Skin of body (tissue), 2 donors: ENCODE results near the gene NDC80. TPM values are rescaled to one million over a fixed set of nuclear protein-coding genes. Genes with fewer than 3 reads are reported as not detected.
A peak's percentile ranks its signal among the peaks of the same experiment; 100 is the strongest.
"Not testable (repeated sequence)": the region's sequence is repeated elsewhere in the genome, so short reads cannot be mapped to it uniquely, and the experiment has no call there.

ENCODE experiments used
- DNase-seq: peaks from one replicate; lab custom pipeline; 2025; lab: John Stamatoyannopoulos, UW
- total RNA-seq: library from RNA; depleted of rRNA; stranded (reverse); fragments of >200 nt; gene quantifications from one replicate; pipeline ENCODE4 v1.2.3, GENCODE V29; 2014

The NDC80 gene
- total RNA-seq, 1 donor from 2014 or later: 9.8 TPM

DNA sequence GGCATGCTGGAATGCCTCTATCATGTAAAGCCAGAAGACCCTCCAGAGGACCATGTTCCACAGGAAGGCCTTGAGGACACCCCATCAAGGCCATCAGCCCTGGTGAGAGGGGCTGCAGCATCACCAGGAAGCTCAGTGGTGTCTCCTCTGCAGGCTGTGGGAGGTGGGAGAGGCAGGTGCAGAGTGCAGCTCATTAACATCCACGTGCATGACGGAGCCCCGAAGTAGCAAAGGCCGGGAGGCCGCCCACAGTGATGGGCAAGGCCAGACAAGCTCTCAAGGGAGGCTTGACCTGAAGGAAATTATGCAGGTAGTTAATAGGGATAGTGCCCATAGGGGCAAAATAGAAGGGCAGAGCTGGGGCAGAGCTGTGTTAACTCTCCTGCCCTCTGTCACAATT, 53.9 kb downstream of the NDC80 start:
- DNase-seq: no peak

- no peak for DNase-seq
Observed at GRCh38 chr18:2627821-2628276, 56.5 kb downstream of the NDC80 start.

DNA sequence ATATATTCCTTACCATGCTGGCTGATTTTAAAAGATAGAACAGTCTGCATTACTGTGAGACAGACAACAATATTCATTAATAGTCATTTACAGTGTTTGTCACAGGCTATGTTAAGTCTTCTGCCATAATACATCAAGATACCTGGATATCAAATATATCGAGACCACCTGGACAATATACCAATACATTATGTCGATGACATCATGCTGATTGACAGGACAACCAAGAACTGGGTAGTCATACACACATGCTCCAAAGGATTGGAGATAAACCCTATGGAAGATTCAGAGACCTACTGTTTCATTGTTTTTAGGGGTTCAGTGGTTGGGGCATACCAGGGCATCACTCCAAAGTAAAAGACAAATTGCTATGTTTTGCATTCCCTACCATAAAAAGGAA, 57.6 kb downstream of the NDC80 start:
- no peak for DNase-seq

- no peak for DNase-seq
Observed at GRCh38 chr18:2635586-2635985, 64.2 kb downstream of the NDC80 start.

DNA sequence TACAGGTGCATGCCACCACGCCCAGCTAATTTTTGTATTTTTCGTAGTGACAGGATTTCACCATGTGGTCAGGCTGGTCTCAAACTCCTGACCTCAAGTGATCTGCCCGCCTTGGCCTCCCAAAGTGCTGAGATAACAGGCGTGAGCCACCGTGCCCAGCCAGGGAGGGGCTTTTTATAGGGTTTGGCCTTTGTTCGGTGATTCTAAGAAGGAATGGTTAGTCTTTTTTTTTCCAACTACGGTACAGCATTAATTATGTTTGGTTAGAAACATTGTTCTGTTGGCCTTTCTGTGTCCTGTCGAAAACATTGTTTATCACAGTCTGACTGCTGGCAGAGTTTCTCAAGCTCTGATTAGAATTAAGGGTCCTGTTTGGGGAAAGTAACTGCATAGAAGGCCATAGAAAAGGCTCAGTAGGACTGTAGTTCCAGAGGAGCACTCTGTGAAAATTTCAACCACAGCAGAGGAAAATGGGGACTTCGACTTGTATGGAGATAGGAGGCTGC, 64.8 kb downstream of the NDC80 start:
- no peak for DNase-seq

DNA sequence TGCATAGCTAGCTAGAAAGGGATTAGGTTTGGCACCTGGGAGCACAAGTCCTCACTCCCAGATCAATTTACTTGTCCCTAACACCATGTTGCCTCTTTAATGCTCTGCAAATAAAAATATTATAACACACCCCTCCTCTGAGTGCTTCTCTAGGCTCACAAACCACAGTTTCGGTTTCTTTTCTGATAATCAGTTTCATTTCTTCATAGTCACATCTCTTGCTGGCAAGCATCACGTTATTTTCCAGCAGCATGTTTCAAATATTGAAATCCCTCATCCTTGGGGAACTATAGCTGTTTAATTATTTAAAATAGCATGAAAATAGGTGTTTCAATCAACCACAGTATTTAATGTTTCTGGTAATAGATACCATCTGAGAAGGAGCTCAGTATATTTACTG, 70.3 kb downstream of the NDC80 start:
- no peak for DNase-seq

- DNase-seq: no peak
Observed at GRCh38 chr18:2642771-2643170, 71.4 kb downstream of the NDC80 start.

GRCh38 chr18:2644535-2644934, 73.2 kb downstream of the NDC80 start:
- no peak for DNase-seq

- DNase-seq: no peak
Observed at GRCh38 chr18:2651981-2652380, 80.6 kb downstream of the NDC80 start.

- no peak for DNase-seq
Observed at GRCh38 chr18:2653467-2653866, 82.1 kb downstream of the NDC80 start.

DNA sequence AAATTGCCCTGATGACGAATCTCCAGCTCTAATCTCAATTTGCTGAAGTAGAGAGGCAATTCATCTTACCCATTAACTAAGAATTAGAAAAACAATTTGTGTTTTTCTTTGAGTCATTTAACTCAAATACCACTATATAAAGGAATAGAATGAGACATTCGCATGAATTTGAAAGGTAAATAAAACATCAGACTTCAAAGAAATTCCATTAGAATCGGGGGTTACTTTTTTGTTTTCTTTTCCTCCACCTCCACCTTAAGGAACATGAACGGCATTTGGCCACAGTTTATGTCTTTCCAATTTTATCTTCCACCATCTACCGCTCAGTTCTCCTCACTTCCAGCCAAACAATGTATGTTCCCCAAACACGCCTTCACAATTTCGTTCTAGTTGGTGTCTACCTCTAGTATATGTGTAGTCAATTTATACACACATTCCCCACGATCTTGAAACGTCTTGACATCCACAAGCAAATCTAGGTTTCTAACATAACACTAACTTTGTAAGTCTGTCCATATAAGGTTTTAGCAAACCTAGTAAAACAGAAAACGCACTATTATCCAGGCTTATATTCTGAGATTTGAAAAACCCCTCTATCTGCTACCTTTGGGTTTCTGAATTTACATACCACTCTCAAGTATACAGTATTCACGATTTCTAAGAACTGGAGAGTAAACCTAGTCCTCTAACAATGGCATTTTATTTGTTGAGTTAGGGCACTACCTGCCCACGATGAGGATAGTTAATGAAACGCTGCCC, 83.0 kb downstream of the NDC80 start:
- DNase-seq: no peak

DNA sequence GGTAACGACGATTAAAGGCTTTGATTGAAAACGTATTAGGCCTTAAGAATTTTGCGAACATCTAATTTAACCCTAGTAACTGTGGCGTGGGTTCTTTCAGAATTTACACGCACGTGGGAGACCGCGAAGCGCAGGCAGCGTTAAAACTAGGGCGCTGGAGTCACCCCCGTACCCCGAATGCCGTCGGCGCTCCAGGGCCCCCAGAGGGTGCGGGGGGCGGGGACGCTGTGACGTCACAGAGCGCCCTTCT, 83.5 kb downstream of the NDC80 start:
- DNase-seq: no peak

GRCh38 chr18:2655178-2655953, 84.0 kb downstream of the NDC80 start, which contains the start of gene SMCHD1:
TSS of gene SMCHD1 (plus strand) at chr18:2655726. CDS start at chr18:2656076, 350 bp downstream.
- DNase-seq: peak; percentile 81

GRCh38 chr18:2655954-2656236, 84.5 kb downstream of the NDC80 start:
- no peak for DNase-seq

DNA sequence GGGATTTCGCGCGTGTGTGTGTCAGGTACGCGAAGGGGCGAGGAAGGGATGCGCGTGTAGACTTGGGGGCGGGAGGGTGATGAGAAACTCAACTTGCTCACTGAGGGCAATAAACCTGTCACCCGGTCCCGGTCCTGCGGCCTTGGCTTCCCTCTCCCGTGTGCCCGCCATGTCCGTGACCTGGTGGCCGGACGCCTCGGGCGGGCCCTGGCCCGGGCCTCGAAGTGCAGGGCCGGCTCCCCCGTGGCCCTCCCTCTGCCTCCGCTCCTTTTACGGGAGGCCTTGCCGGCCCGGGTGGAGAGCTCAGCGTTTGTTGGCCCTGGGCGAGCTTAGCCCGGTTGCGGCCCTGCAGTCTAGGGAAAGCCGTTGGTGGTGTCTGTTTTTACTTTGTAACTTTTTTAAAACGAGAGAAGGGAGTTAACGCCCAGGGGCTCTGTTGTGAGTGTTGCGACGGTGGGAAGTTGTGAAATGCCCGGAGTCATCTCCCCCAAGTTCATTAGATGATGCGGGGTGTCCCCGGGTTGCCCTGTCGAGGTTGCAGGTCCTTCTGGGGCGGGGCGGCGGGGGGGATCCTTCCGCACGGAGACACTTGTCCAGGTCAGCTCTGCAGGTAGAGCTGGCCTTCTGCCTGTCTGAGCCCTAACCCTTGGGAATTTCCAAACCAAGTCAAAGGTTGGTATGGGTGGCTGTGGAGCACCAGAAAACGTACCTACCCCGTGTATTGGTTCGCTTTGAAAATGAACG, 85.1 kb downstream of the NDC80 start:
- DNase-seq: no peak

DNA sequence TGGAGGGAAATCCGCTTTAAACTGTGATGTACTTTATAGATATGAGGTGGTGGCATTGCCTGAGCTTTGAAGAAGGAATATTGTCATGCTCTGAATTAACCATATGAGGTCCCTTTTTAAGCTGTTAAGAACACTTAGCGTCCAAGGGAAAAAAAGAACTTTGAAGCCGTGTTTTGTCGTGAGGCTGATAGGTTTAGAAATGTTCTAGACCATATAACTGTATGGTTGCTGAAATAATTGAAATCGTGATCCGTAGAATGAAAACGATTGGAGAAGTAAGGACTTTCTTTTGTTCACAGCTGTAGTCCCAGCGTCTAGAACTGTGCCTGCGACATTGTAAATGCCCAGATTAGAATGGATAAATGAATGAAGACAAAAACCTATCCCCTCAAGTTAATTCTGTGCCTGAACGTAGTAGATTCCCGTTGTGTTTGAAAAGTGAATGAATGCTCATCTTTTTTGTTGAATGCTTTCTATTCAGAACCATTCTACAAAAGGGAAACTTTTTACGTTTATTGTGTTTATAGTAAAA, 85.7 kb downstream of the NDC80 start:
- no peak for DNase-seq

GRCh38 chr18:2657788-2658458, 86.6 kb downstream of the NDC80 start:
- peak; percentile 52 for DNase-seq

- not testable (repeated sequence) for DNase-seq
Observed at GRCh38 chr18:2660849-2661248, 89.5 kb downstream of the NDC80 start.

- DNase-seq: not testable (repeated sequence)
Observed at GRCh38 chr18:2662288-2662687, 90.9 kb downstream of the NDC80 start.

GRCh38 chr18:2662990-2663389, 91.6 kb downstream of the NDC80 start:
- no peak for DNase-seq
